ENCODE data around the gene PRICKLE2. TPM values are rescaled to one million over a fixed set of nuclear protein-coding genes. Genes with fewer than 3 reads are reported as not detected.
A peak's percentile ranks its signal among the peaks of the same experiment; 100 is the strongest.

PRICKLE2 gene
- total RNA-seq, 4 donors from 2014 or later, result 28.8 to 48.1 (median 38.5) TPM

- WGBS, 2 donors, result 8 to 10% methylated on average over 7 of the region's 7 CpGs
- peak; percentile 24 to 37 for DNase-seq
- H3K4me1 ChIP-seq, result peaks cover 29 to 38% of the 10 kb centered on the region in 2 donors
- H3K36me3 ChIP-seq, result no peaks in the 10 kb centered on the region
- H3K9me3 ChIP-seq, result no peaks in the 10 kb centered on the region
- H3K27ac ChIP-seq, result peak overlapping the region; percentile 84 to 96 (median 91)
- no peaks in the 10 kb centered on the region for H3K27me3 ChIP-seq
- TF ChIP-seq CTCF (IDR thresholded peaks at IDR 0.05) (no peak), POLR2A (IDR thresholded peaks at IDR 0.05) (peak in 1 of 2 donors; percentile 41)
- H3K4me3 ChIP-seq (replicated peaks in 1 of 3), result peak overlapping the region in 1 of 3 donors; percentile 70
- intact Hi-C loops (cut with DNase I), result no loop called here
Observed at GRCh38 chr3:64266065-64266931, 41.0 kb upstream of the PRICKLE2 start.

GRCh38 chr3:64265646-64266045 is 40.4 kb upstream of the PRICKLE2 start:
- Histone ChIP-seq H3K4me3 (replicated peaks in 1 of 3) (peak overlapping the region in 1 of 3 donors; percentile 12), H3K9me3 (no peaks in the 10 kb centered on the region), H3K27me3 (no peaks in the 10 kb centered on the region), H3K4me1 (peaks cover 29 to 38% of the 10 kb centered on the region in 2 donors), H3K27ac (peak overlapping the region; percentile 84 to 96 (median 91)), H3K36me3 (no peaks in the 10 kb centered on the region)
- no peak for TF ChIP-seq POLR2A (IDR thresholded peaks at IDR 0.05)
- TF ChIP-seq CTCF (IDR thresholded peaks at IDR 0.05), result no peak
- no peak for DNase-seq
- intact Hi-C loops (cut with DNase I), result no loop called here
- 8 to 14% methylated on average over 3 of the region's 3 CpGs for WGBS, 2 donors

GRCh38 chr3:64264501-64265109 is 39.3 kb upstream of the PRICKLE2 start:
- 81 to 86% methylated on average over 4 of the region's 4 CpGs for WGBS, 2 donors
- no peaks in the 10 kb centered on the region for H3K9me3 ChIP-seq
- TF ChIP-seq POLR2A (IDR thresholded peaks at IDR 0.05), result no peak
- TF ChIP-seq CTCF (IDR thresholded peaks at IDR 0.05), result no peak
- DNase-seq, result no peak
- H3K4me3 ChIP-seq (replicated peaks in 1 of 3), result no peak overlapping the region
- H3K36me3 ChIP-seq, result no peaks in the 10 kb centered on the region
- no peaks in the 10 kb centered on the region for H3K27me3 ChIP-seq
- peak overlapping the region in 1 of 3 donors; percentile 24 for H3K27ac ChIP-seq
- intact Hi-C loops (cut with DNase I), result no loop called here
- peaks cover 32 to 42% of the 10 kb centered on the region in 2 donors for H3K4me1 ChIP-seq

GRCh38 chr3:64262574-64263114 is 37.4 kb upstream of the PRICKLE2 start:
- peaks cover 18 to 35% of the 10 kb centered on the region in 2 donors for H3K4me1 ChIP-seq
- H3K27ac ChIP-seq, result no peak overlapping the region
- TF ChIP-seq CTCF (IDR thresholded peaks at IDR 0.05) (no peak), POLR2A (IDR thresholded peaks at IDR 0.05) (no peak)
- 91 to 95% methylated on average over 4 of the region's 4 CpGs for whole genome bisulfite sequencing, 2 donors
- intact Hi-C loops (cut with DNase I), result no loop called here
- H3K4me3 ChIP-seq (replicated peaks in 1 of 3), result no peak overlapping the region
- H3K27me3 ChIP-seq, result no peaks in the 10 kb centered on the region
- no peaks in the 10 kb centered on the region for H3K9me3 ChIP-seq
- DNase-seq, result no peak
- no peaks in the 10 kb centered on the region for H3K36me3 ChIP-seq
